GM19455 (cell line): ENCODE results near the gene CASP9.
"Not testable (repeated sequence)": the region's sequence is repeated elsewhere in the genome, so short reads cannot be mapped to it uniquely, and the experiment has no call there.

Experiments
- ATAC-seq: cut with Tn5 transposase; IDR thresholded peaks from one replicate; pipeline ENCODE4 v1.9.1; 2021; ENCODE audit not compliant: unreplicated experiment

The CASP9 gene

DNA sequence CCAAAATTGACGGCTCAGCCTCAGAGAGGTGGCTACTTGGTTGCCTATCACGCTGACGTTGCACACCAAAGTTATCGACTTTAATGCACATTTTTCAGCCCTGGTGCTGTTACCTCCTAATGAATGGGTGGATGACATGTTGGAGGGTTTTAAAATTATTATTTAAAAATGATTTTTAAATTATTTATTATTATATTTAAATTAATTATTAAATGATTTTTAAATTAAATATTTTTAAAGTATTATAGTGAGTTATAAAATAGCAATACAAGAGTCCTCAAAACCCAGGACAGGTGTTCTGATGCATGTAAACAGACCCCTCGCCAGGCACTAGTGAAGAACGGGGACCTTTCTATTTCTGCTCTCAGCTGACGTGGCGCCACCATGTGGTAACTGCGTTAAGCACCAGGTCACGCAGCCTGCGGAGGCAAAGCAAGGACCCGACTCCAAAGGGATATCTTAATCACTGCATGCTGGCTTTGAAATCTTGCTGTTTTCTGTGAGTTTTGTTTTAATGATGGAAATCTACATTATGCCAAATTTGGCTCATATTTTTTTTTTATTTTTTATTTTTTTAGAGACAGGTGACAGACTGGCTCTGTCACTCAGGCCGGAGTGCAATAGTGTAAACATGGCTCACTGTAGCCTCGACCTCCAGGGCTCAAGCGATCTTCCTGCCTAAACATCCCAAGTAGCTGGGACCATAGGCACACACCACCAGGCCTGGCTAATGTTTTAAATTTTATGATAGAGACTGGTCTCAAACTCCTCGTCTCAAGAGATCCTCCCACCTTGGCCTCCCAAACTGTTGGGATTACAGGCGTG lies 22.6 kb downstream of the CASP9 start:
- ATAC-seq = no peak

- ATAC-seq = no peak
Measured at GRCh38 chr1:15500184-15501178, 23.5 kb downstream of the CASP9 start.

GRCh38 chr1:15493869-15494390 lies 30.1 kb downstream of the CASP9 start:
- ATAC-seq = no peak

DNA sequence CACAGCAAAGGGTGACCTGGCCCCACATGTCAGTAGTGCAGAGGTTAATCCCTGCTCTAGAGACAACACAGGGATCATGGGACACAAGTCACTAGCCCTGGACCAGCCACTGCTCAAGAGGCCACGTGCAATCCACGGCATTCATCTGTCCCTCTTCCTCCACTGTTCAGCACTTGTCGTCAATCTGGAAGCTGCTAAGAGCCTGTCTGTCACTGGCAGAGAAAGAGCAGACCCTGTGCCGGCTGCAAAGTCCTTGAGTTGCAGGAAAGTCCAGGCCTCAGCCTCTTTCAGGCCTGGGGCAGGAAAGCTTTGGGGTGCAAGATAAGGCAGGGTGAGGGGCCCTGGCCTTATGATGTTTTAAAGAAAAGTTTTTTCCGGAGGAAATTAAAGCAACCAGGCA lies 31.4 kb downstream of the CASP9 start:
- no peak for ATAC-seq

DNA sequence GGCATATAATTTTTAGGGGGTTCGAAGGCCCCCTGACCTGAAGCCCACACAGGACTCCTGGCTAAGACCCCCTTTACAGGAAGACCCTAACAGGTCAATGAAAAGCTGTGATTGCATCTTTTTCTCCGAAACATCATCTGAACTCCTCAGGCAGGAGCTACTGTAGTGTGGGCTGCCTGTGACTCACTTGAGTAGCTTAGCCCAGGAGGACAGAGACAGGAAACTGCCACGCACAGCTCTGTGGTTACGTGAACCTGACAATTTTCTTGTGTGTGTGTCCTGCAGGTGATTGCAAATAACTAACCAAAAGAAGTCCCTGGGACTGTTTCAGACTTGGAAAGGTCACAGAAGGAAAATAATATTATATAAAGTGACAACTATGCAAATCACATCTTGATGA lies 33.0 kb downstream of the CASP9 start:
- ATAC-seq = not testable (repeated sequence)

- no peak for ATAC-seq
Measured at GRCh38 chr1:15489052-15489736, 34.8 kb downstream of the CASP9 start.

- ATAC-seq = no peak
Measured at GRCh38 chr1:15488371-15488770, 35.6 kb downstream of the CASP9 start.

DNA sequence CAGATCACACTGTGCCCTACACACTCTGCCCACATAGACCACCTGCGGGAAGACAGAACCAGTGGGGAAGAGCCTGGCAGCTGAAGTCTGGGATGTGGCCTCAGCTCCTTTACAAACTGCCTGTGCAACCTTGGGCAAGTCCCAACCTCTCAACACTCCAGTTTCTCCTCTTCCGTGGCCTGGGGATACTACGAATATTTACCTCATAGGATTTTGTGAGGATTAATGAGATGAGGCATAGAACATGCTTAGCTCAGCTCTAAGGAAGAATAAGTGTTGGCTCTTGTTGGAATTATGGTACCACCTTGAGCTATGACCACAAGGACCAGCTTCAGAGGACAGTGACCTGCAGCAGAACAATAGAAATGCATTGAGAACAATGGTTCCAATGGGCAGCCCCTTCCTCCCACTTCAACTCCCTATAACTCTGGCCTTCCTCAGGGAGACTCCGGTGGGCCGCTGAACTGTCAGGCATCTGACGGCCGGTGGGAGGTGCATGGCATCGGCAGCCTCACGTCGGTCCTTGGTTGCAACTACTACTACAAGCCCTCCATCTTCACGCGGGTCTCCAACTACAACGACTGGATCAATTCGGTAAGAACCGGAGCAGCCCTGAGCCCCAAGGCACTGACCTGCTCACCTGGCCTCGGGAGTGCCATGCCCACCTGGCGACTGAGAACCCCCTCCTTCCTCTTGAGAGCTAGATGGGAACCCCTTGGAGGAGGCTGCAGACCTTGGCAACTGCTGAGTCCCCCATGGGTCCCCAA lies 37.0 kb downstream of the CASP9 start:
- not testable (repeated sequence) for ATAC-seq

DNA sequence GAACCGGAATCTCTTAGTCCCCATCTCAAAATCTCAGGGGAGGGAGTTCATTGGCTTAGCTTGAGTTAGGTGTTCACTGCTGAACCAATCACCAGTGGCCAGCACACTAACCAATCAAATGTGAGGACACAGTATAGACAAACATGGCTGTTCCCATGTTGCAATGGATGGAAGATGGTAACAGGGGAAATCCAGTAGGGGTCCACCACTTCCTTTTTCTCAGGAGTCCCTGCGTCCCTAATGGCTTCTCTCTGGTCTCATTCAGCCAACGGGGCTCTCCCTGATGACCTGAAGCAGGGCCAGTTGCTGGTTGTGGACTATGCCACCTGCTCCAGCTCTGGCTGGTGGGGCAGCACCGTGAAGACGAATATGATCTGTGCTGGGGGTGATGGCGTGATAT lies 38.4 kb downstream of the CASP9 start:
- no peak for ATAC-seq

GRCh38 chr1:15484443-15484842 lies 39.6 kb downstream of the CASP9 start:
- ATAC-seq = not testable (repeated sequence)

DNA sequence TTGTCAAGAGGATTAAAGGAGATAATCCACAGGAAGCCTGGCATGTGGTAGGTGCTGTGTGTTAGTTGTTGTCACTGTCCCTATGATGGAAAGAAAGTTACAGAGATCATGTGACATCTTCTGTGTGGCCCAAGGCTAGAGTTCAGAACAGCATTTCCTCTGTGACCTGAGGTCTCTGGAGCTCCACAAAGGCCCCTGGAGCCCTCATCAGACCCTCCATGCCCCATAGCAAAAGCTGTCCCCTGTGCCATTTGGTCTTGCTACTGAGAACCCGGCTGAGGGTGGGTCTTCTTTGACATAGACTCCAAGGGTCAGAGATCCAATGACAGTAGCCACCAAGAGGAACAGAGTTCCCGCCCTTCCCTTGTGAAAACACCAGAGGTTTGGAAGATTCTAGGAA lies 40.0 kb downstream of the CASP9 start:
- ATAC-seq = no peak

DNA sequence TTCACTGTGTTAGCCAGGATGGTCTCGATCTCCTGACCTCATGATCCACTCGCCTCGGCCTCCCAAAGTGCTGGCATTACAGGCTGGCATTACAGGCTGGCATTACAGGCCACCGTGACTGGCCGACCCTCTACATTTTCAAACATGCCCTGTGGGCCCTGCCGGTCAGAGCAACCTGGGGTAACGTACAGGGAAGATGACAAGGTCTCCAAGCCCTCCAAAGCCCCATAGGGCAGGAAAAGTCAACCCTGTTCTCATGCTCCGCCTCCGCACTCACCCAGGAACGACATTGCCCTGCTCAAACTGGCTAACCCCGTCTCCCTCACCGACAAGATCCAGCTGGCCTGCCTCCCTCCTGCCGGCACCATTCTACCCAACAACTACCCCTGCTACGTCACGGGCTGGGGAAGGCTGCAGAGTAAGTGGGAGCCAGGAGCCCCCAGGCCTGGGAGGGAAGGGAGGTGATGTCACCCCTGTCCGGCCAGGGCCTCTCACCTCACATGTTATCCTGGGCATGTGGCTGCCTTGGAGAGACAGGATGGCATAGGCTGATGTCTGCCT lies 41.0 kb downstream of the CASP9 start:
- ATAC-seq = not testable (repeated sequence)

- ATAC-seq = not testable (repeated sequence)
Measured at GRCh38 chr1:15482455-15482854, 41.6 kb downstream of the CASP9 start.

DNA sequence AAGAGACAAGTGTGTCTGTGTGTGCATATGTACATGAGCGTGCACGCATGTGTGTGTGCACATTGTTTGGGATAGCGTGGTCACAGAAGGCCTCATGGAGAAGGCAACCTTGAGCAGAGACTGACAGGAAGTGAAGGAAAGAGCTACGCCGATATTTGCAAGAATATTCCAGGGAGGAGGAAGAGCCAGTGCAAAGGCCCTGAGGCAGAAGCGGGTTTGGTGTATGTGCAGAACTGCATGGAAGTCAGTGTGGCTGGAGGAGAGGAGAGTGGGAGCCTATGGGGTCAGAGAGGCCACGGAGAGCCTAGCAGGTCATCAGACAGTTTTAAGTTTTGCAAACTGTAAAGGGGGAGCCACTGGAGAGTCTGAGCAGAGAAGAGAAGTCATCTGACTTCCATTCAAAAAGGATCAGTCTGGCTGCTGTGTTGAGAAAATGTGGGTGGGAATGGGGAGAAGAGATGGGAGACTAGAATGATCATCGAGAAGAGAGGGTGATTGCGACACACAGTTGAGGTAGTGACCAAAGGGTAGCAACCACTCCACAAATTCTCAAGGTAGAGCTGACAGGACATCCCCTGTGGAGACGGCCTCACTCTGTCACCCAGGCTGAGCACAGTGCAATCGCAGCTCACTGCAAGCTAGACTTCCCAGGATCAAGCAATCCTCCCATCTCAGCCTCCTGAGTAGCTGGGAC lies 44.2 kb downstream of the CASP9 start:
- no peak for ATAC-seq

DNA sequence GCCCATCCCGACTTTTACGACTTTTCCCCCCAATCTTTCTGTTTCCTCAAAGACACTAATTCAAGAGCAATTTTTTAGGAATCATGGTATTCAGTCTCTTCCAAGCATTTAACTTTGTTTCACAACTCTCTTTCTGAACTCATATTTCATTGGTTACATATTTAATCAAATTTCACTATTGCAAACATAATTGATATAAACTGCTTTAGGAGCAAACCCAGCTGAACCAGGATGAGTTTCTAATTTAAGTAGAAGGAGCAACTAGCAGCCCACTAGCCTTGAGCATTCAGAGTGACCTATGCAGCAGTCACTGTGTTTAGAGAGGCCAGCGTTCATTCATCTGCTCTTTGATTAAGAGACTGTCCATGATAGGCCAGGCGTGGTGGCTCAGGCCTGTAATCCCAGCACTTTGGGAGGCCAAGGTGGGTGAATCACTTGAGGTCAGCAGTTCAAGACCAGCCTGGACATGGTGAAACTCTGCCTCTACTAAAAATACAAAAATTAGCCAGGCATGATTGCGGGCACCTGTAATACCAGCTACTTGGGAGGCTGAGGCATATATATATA lies 46.3 kb downstream of the CASP9 start:
- ATAC-seq = no peak

- ATAC-seq = no peak
Measured at GRCh38 chr1:15476927-15477326, 47.1 kb downstream of the CASP9 start.

DNA sequence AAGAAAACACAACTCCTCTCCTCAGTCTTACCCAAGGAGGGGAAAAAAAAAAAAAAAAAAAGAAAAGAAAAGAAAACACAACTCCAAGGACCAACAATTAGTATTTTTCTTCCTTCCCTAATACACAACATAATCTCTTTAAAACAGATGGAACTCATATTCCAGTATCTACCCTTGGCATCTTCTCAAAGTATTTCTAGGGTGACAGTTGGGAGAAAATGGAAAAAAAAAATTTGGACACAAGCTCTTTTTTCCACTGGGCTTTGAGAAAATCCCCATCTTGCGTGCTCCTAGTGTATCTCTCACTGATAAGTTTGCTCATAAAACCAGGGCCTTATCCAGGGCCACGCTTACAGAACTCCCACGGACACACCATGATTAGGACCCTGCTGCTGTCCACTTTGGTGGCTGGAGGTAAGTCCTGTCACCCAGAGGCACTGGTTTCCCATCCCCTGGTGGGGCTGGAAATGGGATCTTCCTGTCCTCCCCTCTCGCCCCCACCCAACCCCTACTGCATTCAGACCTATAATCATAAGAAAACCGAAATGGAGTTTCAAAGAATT lies 48.2 kb downstream of the CASP9 start, which contains the start of gene CELA2B:
CELA2B (plus strand) TSS at position 353 of the 563 bp plus-strand sequence; CDS start at position 375, 22 bp downstream.
- ATAC-seq = no peak

DNA sequence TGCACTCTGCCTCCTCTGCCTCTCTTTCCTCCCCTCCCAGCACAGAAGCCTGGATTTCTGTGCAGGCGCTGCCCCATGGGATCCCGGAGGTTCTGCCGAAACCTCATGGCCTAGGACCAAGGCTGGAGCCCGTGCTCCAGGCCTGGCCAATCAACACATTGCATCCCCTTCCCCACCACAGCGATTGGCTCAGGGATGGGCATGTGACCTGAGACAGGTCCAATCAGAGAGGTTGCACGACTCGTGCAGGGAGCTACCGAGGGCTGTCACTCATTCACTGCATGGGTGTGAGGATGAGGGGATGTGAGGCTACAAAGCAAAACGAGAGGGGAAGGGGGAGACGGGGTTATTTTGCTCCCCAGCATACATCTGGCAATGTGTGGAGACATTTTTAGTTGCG lies 51.4 kb downstream of the CASP9 start:
- no peak for ATAC-seq
